ENCODE results near the gene ODC1. TPM values are rescaled to one million over a fixed set of nuclear protein-coding genes. Genes with fewer than 3 reads are reported as not detected.
"Not testable (repeated sequence)": the region's sequence is repeated elsewhere in the genome, so short reads cannot be mapped to it uniquely, and the experiment has no call there.

The ODC1 gene
- total RNA-seq, 1 experiment from 2014 or later, result 46.6 TPM

- CTCF ChIA-PET, result interaction anchor here (1.0 to 1.1 kb wide), 2 partner anchors 50 to 63 kb away, joined by 3 to 4 read pairs; no protein-coding TSS in a partner anchor
- DNase-seq (ENCODE audit: low spot score) (no peak), ATAC-seq (no peak)
- TF ChIP-seq NR2C2 (CRISPR knock-in tag; IDR thresholded peaks at IDR 0.05) (no peak), ZNF532 (CRISPR knock-in tag; IDR thresholded peaks at IDR 0.05; ENCODE audit: borderline replicate concordance) (no peak), ATF6 (CRISPR knock-in tag; IDR thresholded peaks at IDR 0.05) (no peak), ZNF671 (CRISPR knock-in tag; IDR thresholded peaks at IDR 0.05) (no peak), ZNF512 (CRISPR knock-in tag; IDR thresholded peaks at IDR 0.05; ENCODE audit: borderline replicate concordance) (no peak), FOXJ3 (CRISPR knock-in tag; IDR thresholded peaks at IDR 0.05; ENCODE audit: borderline replicate concordance) (no peak), HMGA2 (CRISPR knock-in tag; IDR thresholded peaks at IDR 0.05) (no peak), ATF3 (CRISPR knock-in tag; conservative IDR thresholded peaks at IDR 0.05) (no peak)
- Mint-ChIP-seq H3K4me3 (no peak overlapping the region), H3K4me1 (no peaks in the 10 kb centered on the region), H3K36me3 (no peaks in the 10 kb centered on the region), H3K27me3 (ENCODE audit: low read depth) (no peaks in the 10 kb centered on the region), H3K9me3 (no peaks in the 10 kb centered on the region), H3K27ac (no peak overlapping the region)
- POLR2A ChIA-PET, result no interaction called here
Measured at GRCh38 chr2:10457846-10458598, 9.9 kb upstream of the ODC1 start.

- CTCF ChIA-PET; H3K27ac Mint-ChIP-seq; H3K4me3 Mint-ChIP-seq; H3K27me3 Mint-ChIP-seq (ENCODE audit: low read depth); POLR2A ChIA-PET; H3K4me1 Mint-ChIP-seq; H3K36me3 Mint-ChIP-seq; H3K9me3 Mint-ChIP-seq; DNase-seq (ENCODE audit: low spot score); ATAC-seq: not testable (repeated sequence)
Measured at GRCh38 chr2:10457195-10457594, 9.1 kb upstream of the ODC1 start.

GRCh38 chr2:10454505-10454904, 6.4 kb upstream of the ODC1 start:
- H3K36me3 Mint-ChIP-seq, result no peaks in the 10 kb centered on the region
- H3K9me3 Mint-ChIP-seq, result no peaks in the 10 kb centered on the region
- ATAC-seq (no peak), DNase-seq (ENCODE audit: low spot score) (no peak)
- POLR2A ChIA-PET, result no interaction called here
- peaks cover 9% of the 10 kb centered on the region for H3K27me3 Mint-ChIP-seq (ENCODE audit: low read depth)
- CTCF ChIA-PET, result no interaction called here
- H3K4me1 Mint-ChIP-seq, result peaks cover 9% of the 10 kb centered on the region
- no peak overlapping the region for H3K4me3 Mint-ChIP-seq
- no peak overlapping the region for H3K27ac Mint-ChIP-seq
- no peak for TF ChIP-seq EMX1 (CRISPR knock-in tag; IDR thresholded peaks at IDR 0.05)
- TF ChIP-seq AR (CRISPR knock-in tag; IDR thresholded peaks at IDR 0.05), result no peak
- TF ChIP-seq ZNF512 (CRISPR knock-in tag; IDR thresholded peaks at IDR 0.05; ENCODE audit: borderline replicate concordance), result no peak
- no peak for TF ChIP-seq CTCF (IDR thresholded peaks at IDR 0.05)
- TF ChIP-seq OVOL2 (CRISPR knock-in tag; IDR thresholded peaks at IDR 0.05; ENCODE audit: borderline replicate concordance), result no peak
- no peak for TF ChIP-seq ZSCAN18 (CRISPR knock-in tag; IDR thresholded peaks at IDR 0.05)
- TF ChIP-seq JAZF1 (CRISPR knock-in tag; IDR thresholded peaks at IDR 0.05), result no peak
